Measurements from ENCODE around the gene MRGPRF. TPM values are rescaled to one million over a fixed set of nuclear protein-coding genes. Genes with fewer than 3 reads are reported as not detected.

MRGPRF gene
- polyA plus RNA-seq, 2 of the 4 experiments (the other 2 are of a cell fraction), result 0.04 TPM; not detected in 1

DNA sequence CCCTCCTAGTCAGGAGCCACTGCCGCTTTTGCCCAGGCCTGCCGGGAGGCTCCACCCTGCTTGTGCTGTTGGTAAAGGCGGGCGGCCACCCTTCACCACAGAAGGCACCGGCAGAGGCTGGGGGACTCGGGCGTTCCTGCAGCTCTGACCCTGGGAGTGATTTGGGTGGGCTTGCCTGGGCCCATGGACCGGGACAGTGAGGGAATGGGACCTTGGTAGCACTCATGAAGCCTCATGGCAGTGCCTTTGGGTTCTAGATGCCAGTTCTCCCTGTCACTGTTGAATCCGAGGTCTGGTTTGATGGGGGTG is 40.1 kb upstream of the MRGPRF start:
- DNase-seq (ENCODE audit: low read depth in 1 of 2, low spot score in 1 of 2) (no peak), ATAC-seq (no peak), FAIRE-seq (no peak)
- ChIA-PET POLR2A (no interaction called here), CTCF (interaction anchor here (1.4 kb wide), 1 partner anchor 9 kb away, joined by 6 read pairs; no protein-coding TSS in a partner anchor)
- H3K27ac ChIP-seq, result no peak overlapping the region
- H3K4me3 ChIP-seq, result no peak overlapping the region
- peaks cover 10% of the 10 kb centered on the region; the same call in 2 of the 3 replicates for H3K4me1 ChIP-seq
- TF ChIP-seq CHD2 (IDR thresholded peaks at IDR 0.05; ENCODE audit: low read length, partially characterized antibody) (no peak), PHF8 (IDR thresholded peaks at IDR 0.05; ENCODE audit: borderline replicate concordance, low read depth) (no peak), BHLHE40 (IDR thresholded peaks at IDR 0.05; ENCODE audit: low read depth, low read length) (no peak), HDAC2 (IDR thresholded peaks at IDR 0.05) (no peak), MAFK (IDR thresholded peaks at IDR 0.05; ENCODE audit: partially characterized antibody) (no peak)
- H3K9me3 ChIP-seq, result no peaks in the 10 kb centered on the region
- no peak overlapping the region for H3K4me2 ChIP-seq
- 95% methylated on average over 4 of the region's 9 CpGs for WGBS (ENCODE audit: missing lambda C conversion rate)

DNA sequence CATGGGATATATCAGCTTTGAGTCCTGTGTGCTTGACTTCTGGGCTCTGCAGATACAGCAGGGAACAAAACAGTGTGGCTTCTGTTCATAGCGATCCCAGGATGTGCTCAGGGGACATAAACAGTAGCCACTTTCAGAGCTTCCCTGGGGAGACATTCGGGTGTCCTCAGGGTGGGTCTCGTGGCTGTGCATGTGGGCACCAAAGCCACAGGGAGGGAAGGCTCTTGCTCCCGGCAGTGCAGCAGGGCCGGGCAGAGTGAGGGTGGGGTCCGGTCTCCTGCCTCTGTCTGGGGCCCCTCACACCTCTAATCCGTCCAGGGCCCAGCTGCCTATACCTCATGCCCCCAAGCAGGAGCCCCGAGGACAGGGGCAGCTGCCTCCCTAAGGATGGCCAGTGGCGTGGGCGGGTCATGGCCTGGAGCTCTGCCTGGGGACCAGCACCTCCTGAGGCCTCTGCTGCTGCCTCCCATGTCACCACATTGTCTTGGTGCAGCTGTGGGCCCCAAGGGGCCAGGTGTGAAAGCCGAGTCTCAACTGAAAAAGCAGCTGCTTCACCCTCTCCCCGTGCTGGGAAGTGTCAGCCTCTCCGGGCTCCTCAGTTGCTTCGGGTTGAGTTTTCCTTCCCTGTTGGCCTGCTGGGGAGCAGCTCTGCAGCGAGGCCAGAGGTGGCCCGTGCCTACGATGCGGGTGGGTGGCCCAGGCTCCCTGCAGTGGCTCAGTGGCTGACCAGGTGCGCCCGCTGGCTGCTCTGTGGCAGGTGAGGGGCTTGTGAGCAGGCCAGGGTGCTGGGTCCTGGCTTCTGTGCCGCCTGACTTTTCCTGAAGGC is 39.5 kb upstream of the MRGPRF start:
- Histone ChIP-seq H3K4me1 (peaks cover 10% of the 10 kb centered on the region; the same call in 2 of the 3 replicates), H3K27ac (no peak overlapping the region), H3K4me2 (no peak overlapping the region), H3K9me3 (no peaks in the 10 kb centered on the region), H3K4me3 (no peak overlapping the region)
- no peak for ATAC-seq
- CTCF ChIA-PET, result interaction anchor here (1.3 to 1.5 kb wide), 3 partner anchors 8 to 590 kb away, joined by 3 to 6 read pairs (median 3); no protein-coding TSS in a partner anchor
- DNase-seq (ENCODE audit: low read depth in 1 of 2, low spot score in 1 of 2), result no peak
- POLR2A ChIA-PET, result no interaction called here
- TF ChIP-seq EHMT2 (IDR thresholded peaks at IDR 0.05; ENCODE audit: low read depth), result no peak
- no peak for TF ChIP-seq HOXB13 (CRISPR knock-in tag; IDR thresholded peaks at IDR 0.05; ENCODE audit: low read depth)
- TF ChIP-seq, protein P1, sequence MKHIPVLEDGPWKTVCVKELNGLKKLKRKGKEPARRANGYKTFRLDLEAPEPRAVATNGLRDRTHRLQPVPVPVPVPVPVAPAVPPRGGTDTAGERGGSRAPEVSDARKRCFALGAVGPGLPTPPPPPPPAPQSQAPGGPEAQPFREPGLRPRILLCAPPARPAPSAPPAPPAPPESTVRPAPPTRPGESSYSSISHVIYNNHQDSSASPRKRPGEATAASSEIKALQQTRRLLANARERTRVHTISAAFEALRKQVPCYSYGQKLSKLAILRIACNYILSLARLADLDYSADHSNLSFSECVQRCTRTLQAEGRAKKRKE (CRISPR knock-in tag; IDR thresholded peaks at IDR 0.05; ENCODE audit: low read depth), result no peak
- TF ChIP-seq ESRRA (IDR thresholded peaks at IDR 0.05; ENCODE audit: borderline replicate concordance, low read length), result no peak
- no peak for TF ChIP-seq CHD2 (IDR thresholded peaks at IDR 0.05; ENCODE audit: low read length, partially characterized antibody)
- TF ChIP-seq ZFP36 (IDR thresholded peaks at IDR 0.05; ENCODE audit: borderline replicate concordance, partially characterized antibody), result no peak
- TF ChIP-seq, protein P2, sequence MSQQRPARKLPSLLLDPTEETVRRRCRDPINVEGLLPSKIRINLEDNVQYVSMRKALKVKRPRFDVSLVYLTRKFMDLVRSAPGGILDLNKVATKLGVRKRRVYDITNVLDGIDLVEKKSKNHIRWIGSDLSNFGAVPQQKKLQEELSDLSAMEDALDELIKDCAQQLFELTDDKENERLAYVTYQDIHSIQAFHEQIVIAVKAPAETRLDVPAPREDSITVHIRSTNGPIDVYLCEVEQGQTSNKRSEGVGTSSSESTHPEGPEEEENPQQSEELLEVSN (IDR thresholded peaks at IDR 0.05; ENCODE audit: borderline replicate concordance, low read depth), result no peak
- TF ChIP-seq, protein P3, sequence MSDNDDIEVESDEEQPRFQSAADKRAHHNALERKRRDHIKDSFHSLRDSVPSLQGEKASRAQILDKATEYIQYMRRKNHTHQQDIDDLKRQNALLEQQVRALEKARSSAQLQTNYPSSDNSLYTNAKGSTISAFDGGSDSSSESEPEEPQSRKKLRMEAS (IDR thresholded peaks at IDR 0.05), result no peak
- no peak for TF ChIP-seq RCOR1 (IDR thresholded peaks at IDR 0.05; ENCODE audit: low read depth, low read length)
- TF ChIP-seq FOSL2 (IDR thresholded peaks at IDR 0.05), result no peak
- no peak for TF ChIP-seq FOSL2 (CRISPR knock-in tag; IDR thresholded peaks at IDR 0.05)
- no peak for TF ChIP-seq BHLHE40 (IDR thresholded peaks at IDR 0.05; ENCODE audit: low read depth, low read length)
- TF ChIP-seq RAD21 (conservative IDR thresholded peaks at IDR 0.05 in 1 of 2, IDR thresholded peaks at IDR 0.05 in 1 of 2), result no peak
- 88% methylated on average over 11 of the region's 21 CpGs for WGBS (ENCODE audit: missing lambda C conversion rate)
- FAIRE-seq, result no peak

DNA sequence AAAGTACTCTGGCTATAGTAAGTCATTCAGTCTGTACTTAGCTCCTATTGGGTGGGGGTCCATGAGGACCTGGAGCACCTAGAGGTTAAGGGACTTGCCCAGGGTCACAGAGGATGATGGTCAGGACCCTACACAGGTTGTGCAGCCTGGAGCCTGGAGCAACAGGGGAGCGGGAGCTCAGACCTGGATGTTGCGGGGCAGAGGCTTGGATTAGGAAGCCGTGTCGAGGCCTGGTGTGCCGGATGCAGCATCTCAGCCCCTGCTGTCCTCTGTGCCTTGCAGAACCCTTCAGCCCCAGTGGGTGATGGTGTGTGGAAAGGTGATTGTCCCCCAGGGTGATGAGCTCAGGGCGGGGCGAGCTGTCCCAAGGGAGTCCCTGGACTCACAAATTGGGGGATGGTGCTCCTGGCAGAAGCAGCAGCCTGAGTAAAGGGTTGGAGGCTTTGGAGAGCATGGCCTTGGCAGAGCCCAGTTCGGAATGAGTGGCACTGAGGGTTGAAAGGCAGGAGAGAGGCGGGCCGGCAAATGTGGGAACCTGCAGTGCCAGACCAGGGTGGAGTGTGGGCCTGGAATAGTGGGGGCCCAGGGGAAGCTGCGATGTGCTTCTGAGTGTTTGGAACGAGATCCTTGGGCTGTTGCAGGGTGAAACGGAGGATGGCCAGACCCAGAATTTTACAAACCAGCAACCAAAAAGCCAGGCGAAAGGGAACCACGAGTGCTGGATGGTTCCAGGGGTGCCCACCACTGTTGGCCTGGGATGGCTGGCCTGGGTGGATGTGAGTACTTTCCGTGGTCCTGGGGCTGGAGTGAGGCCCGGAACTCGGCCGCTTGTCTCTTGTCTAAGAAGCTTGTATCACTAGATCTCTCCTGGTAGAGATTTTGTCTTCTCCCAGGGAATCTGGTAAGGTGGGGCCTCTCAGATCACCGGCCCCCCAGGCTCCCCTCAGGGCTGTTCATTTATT is 38.6 kb upstream of the MRGPRF start:
- H3K4me3 ChIP-seq, result no peak overlapping the region
- no peak for TF ChIP-seq FOXS1 (CRISPR knock-in tag; IDR thresholded peaks at IDR 0.05)
- no peak for TF ChIP-seq FOSL2 (IDR thresholded peaks at IDR 0.05)
- no peak for TF ChIP-seq FOSL2 (CRISPR knock-in tag; IDR thresholded peaks at IDR 0.05)
- TF ChIP-seq CBX2 (IDR thresholded peaks at IDR 0.05; ENCODE audit: borderline replicate concordance, low read depth), result no peak
- TF ChIP-seq, protein P3 (IDR thresholded peaks at IDR 0.05), result no peak
- no peak for TF ChIP-seq CEBPB (IDR thresholded peaks at IDR 0.05)
- TF ChIP-seq, protein P4, sequence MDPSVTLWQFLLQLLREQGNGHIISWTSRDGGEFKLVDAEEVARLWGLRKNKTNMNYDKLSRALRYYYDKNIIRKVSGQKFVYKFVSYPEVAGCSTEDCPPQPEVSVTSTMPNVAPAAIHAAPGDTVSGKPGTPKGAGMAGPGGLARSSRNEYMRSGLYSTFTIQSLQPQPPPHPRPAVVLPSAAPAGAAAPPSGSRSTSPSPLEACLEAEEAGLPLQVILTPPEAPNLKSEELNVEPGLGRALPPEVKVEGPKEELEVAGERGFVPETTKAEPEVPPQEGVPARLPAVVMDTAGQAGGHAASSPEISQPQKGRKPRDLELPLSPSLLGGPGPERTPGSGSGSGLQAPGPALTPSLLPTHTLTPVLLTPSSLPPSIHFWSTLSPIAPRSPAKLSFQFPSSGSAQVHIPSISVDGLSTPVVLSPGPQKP (IDR thresholded peaks at IDR 0.05; ENCODE audit: low read depth, low read length), result no peak
- TF ChIP-seq, protein P5, sequence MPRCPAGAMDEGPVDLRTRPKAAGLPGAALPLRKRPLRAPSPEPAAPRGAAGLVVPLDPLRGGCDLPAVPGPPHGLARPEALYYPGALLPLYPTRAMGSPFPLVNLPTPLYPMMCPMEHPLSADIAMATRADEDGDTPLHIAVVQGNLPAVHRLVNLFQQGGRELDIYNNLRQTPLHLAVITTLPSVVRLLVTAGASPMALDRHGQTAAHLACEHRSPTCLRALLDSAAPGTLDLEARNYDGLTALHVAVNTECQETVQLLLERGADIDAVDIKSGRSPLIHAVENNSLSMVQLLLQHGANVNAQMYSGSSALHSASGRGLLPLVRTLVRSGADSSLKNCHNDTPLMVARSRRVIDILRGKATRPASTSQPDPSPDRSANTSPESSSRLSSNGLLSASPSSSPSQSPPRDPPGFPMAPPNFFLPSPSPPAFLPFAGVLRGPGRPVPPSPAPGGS (IDR thresholded peaks at IDR 0.05), result no peak
- TF ChIP-seq ZFP36 (IDR thresholded peaks at IDR 0.05; ENCODE audit: borderline replicate concordance, partially characterized antibody), result no peak
- no peak for TF ChIP-seq CHD2 (IDR thresholded peaks at IDR 0.05; ENCODE audit: low read length, partially characterized antibody)
- no peak for TF ChIP-seq POLR2A (IDR thresholded peaks at IDR 0.05; ENCODE audit: low read length)
- 89% methylated on average over 20 of the region's 20 CpGs for WGBS (ENCODE audit: missing lambda C conversion rate)
- no peak overlapping the region for H3K27ac ChIP-seq
- H3K9me3 ChIP-seq, result no peaks in the 10 kb centered on the region
- no peak overlapping the region for H3K4me2 ChIP-seq
- ChIA-PET CTCF (interaction anchor here (1.3 to 1.5 kb wide), 3 partner anchors 7 to 591 kb away, joined by 3 to 6 read pairs (median 3); no protein-coding TSS in a partner anchor), POLR2A (no interaction called here)
- ATAC-seq (no peak), FAIRE-seq (no peak), DNase-seq (ENCODE audit: low read depth in 1 of 2, low spot score in 1 of 2) (no peak)
- H3K4me1 ChIP-seq, result peaks cover 10% of the 10 kb centered on the region; the same call in 2 of the 3 replicates
